ACC112 (cell line): Measurements from ENCODE around the gene APCDD1L.
"Not testable (repeated sequence)": the region's sequence is repeated elsewhere in the genome, so short reads cannot be mapped to it uniquely, and the experiment has no call there.

Experiments used
- H2AFZ ChIP-seq: fragments of 200-600 bp; sonication (generic); one replicate; pipeline ENCODE4 v1.6.0; 2017; ENCODE audit warnings: antibody characterized with exemption, low read length; ENCODE audit not compliant: unreplicated experiment
- H3K27ac ChIP-seq: fragments of 200-600 bp; sonication (generic); 2 replicates; pipeline ENCODE4 v1.5.1; 2014; ENCODE audit warnings: low read depth, mild to moderate bottlenecking, antibody characterized with exemption, low read length, moderate library complexity
- H3K27me3 ChIP-seq: fragments of 200-600 bp; sonication (generic); 2 replicates; pipeline ENCODE4 v1.6.1; 2014; ENCODE audit warnings: mild to moderate bottlenecking, antibody characterized with exemption, low read length, moderate library complexity, mixed read lengths; ENCODE audit not compliant: insufficient read depth
- H3K36me3 ChIP-seq: fragments of 200-600 bp; sonication (generic); 2 replicates; pipeline ENCODE4 v1.6.1; 2016; ENCODE audit warnings: mild to moderate bottlenecking, antibody characterized with exemption, low read length, moderate library complexity, mixed read lengths; ENCODE audit not compliant: insufficient read depth
- H3K4me1 ChIP-seq: fragments of 200-600 bp; sonication (generic); one replicate; pipeline ENCODE4 v1.6.1; 2016; ENCODE audit warnings: low read length, mixed read lengths; ENCODE audit not compliant: insufficient read depth, unreplicated experiment, control insufficient read depth
- H3K4me3 ChIP-seq: fragments of 200-600 bp; sonication (generic); 2 replicates; pipeline ENCODE4 v1.5.1; 2014; ENCODE audit warnings: mild to moderate bottlenecking, low read depth, low read length
- H3K79me2 ChIP-seq: fragments of 200-600 bp; sonication (generic); one replicate; pipeline ENCODE4 v1.6.0; 2016; ENCODE audit warnings: low read length; ENCODE audit not compliant: control insufficient read depth, unreplicated experiment, insufficient read depth

The APCDD1L gene

DNA sequence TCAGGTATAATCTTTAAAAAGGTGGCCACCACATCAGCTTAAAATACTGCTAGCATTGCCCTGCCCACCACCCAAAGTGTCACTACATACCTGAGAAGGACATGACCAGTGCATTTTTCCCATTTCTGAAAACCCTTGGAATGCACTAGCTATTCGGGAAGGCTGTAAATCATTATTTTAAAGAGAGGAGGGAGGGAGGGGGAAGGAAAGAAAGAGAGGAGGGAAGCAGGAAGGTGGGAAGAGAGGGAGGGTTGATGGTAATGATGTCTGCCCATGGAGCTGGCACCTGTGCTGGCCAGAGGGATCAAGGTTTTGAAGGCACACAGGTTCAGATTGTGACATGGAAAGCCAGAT, 93.7 kb downstream of the APCDD1L start:
- Histone ChIP-seq H3K4me3 (no peak overlapping the region), H2AFZ (no peak overlapping the region), H3K4me1 (peaks cover 10% of the 10 kb centered on the region), H3K27me3 (no peaks in the 10 kb centered on the region), H3K36me3 (peaks cover 23% of the 10 kb centered on the region), H3K27ac (no peak overlapping the region), H3K79me2 (peaks cover 77% of the 10 kb centered on the region)

DNA sequence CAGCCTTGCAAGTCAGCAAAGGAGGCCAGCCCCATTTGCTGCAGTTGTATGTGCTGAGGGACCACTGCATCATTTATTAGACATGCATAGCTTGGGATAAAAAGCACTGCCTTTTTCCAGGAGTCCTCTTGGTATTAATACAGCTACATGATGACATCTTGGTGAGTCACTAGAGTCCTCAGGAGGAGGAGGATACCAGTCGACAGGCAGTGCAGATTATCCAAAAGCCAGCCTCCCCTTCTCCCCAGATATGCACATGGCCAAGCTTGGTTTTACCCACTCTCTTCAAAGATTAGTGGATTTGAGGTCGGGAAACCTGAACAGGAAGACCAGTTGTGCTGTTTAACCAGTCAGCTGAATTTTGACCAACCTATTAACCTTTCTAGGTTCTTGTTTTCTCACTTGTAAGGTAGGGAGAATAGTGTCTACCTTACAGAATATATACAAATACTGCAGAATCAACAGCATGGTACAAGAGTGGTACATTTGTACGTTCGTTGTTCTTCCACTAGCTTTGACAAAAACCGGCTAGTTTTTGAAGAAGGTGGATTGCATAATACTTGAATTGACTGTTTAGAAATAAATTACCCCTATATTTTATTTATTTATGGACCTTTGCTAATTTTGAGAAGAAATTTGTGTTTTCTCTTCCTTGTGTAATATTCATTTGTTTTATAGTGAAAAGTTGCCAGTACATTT, 94.3 kb downstream of the APCDD1L start:
- H3K36me3 ChIP-seq: peaks cover 20% of the 10 kb centered on the region
- no peak overlapping the region for H3K27ac ChIP-seq
- no peak overlapping the region for H3K4me3 ChIP-seq
- H3K79me2 ChIP-seq: peaks cover 77% of the 10 kb centered on the region
- H3K27me3 ChIP-seq: no peaks in the 10 kb centered on the region
- H2AFZ ChIP-seq: no peak overlapping the region
- H3K4me1 ChIP-seq: peaks cover 10% of the 10 kb centered on the region

DNA sequence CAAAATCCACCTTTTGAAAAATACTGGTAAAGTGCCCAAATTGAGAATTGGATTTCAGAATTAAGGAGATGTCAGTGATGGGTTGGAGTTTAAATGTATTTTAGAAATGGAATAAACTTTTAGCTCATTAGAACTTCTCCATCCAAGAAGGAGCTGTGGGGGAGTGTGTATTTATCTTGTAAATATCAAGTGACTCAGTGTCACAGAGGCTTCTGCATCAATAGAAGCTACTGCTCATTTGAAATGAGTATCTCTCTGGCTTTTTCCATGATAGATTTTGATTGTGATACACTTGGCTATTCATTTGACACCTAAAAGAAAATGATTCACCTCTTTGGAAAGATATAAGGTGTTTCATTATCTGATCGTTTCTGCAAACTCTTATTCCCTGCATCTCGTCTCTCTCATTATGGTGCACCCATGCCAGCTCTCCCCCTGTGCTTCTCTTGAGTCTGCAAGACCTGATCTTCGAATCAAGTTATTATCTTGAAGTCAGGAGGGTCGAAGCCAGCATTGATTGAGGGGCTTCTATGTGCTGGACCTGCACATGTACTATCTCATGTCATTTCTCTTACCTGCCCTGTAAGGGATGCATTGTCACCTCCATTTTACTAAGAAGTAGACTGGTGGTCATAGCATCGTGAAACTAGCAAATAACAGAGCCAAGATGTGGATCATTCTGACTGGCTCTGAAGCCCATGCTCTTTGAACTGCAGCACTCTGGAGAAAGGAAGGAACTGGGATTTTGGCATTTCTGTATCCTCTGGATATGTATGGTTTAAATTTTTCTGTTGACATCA, 96.0 kb downstream of the APCDD1L start:
- H3K36me3 ChIP-seq: peaks cover 9% of the 10 kb centered on the region
- H3K27ac ChIP-seq: no peak overlapping the region
- no peak overlapping the region for H3K4me3 ChIP-seq
- no peak overlapping the region for H2AFZ ChIP-seq
- H3K4me1 ChIP-seq: peaks cover 10% of the 10 kb centered on the region
- H3K79me2 ChIP-seq: peaks cover 73% of the 10 kb centered on the region
- H3K27me3 ChIP-seq: no peaks in the 10 kb centered on the region

DNA sequence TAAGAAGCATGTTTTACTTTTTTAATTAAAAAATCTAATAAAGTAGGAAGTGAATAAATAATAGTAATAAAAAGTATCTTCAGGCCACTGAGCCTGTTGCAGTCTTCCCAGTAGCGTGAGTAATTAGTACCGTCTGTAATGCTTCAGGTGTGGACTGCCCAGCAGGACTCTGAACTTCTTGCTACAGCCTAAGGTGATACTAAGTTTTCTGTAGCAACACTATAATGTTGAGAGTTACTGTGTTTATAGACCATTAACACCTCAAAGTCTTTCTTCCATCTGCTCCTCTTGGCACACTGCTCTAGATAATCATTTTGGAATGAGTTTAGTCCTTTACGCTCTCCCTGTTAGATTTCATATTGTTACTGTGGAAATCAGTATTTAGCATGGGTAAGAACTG, 97.8 kb downstream of the APCDD1L start:
- no peak overlapping the region for H3K4me3 ChIP-seq
- H3K4me1 ChIP-seq: peaks cover 10% of the 10 kb centered on the region
- H3K36me3 ChIP-seq: peaks cover 6% of the 10 kb centered on the region; the same call in 1 of the 2 replicates
- H3K27me3 ChIP-seq: no peaks in the 10 kb centered on the region
- no peak overlapping the region for H2AFZ ChIP-seq
- H3K27ac ChIP-seq: no peak overlapping the region
- H3K79me2 ChIP-seq: peaks cover 67% of the 10 kb centered on the region

DNA sequence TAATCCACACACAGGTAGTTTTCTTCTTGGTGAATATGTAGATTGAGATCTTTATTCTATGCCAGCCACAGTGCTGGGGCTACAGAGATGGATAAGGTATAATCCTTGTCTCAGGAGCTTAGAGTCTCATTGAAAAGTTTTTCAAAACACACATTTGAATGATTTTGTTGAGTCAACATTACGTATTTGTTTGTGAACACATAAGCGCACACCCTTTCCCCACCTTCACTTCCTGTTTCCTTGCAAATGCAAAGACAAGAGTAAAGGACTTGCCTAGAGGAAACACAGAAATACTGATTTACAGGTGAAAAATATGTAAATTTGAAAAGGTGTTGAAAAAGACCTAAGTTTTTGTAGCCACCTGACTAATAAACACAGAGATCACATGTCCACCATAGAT, 98.4 kb downstream of the APCDD1L start:
- peaks cover 67% of the 10 kb centered on the region for H3K79me2 ChIP-seq

DNA sequence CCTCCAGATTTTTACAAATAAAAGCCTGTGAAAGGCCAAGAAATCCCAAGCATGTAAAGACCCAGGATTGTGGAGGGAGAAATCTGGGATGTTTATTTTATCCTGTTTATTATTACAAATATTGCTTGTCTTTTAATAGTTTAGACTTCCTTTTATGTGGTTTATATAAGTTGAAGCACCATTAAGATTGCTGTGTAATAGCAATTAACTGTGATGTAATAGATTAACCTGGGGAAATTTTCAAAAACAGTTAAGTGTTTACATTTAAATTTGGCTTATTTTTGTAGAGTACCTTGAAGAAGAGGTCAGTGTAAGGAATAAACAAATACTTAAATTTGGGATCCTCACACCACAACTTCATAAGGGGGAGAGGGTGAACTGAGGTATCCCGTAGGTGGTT, 99.1 kb downstream of the APCDD1L start:
- Histone ChIP-seq H2AFZ (no peak overlapping the region), H3K4me1 (peaks cover 9% of the 10 kb centered on the region), H3K79me2 (peaks cover 67% of the 10 kb centered on the region), H3K36me3 (peaks cover 6% of the 10 kb centered on the region; the same call in 1 of the 2 replicates), H3K27me3 (no peaks in the 10 kb centered on the region), H3K4me3 (no peak overlapping the region), H3K27ac (no peak overlapping the region)

More for the DNA sequence above, 98.4 kb downstream of the APCDD1L start:
- Histone ChIP-seq H3K4me3 (no peak overlapping the region), H3K36me3 (peaks cover 6% of the 10 kb centered on the region; the same call in 1 of the 2 replicates), H2AFZ (no peak overlapping the region), H3K27me3 (no peaks in the 10 kb centered on the region), H3K27ac (no peak overlapping the region), H3K4me1 (peaks cover 10% of the 10 kb centered on the region)

DNA sequence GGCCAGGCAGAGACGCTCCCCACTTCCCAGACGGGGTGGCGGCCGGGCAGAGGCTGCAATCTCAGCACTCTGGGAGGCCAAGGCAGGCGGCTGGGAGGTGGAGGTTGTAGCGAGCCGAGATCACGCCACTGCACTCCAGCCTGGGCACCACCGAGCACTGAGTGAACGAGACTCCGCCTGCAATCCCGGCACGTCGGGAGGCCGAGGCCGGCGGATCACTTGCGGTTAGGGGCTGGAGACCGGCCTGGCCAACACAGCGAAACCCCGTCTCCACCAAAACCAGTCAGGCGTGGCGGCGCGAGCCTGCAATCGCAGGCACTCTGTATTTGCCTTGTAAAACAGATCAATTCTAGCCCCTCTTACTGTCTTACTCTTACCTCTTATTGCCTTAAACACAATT, 100.4 kb downstream of the APCDD1L start:
- peaks cover 72% of the 10 kb centered on the region for H3K79me2 ChIP-seq
- H3K27ac ChIP-seq, H3K4me3 ChIP-seq, H3K27me3 ChIP-seq, H2AFZ ChIP-seq, H3K4me1 ChIP-seq, H3K36me3 ChIP-seq: not testable (repeated sequence)

DNA sequence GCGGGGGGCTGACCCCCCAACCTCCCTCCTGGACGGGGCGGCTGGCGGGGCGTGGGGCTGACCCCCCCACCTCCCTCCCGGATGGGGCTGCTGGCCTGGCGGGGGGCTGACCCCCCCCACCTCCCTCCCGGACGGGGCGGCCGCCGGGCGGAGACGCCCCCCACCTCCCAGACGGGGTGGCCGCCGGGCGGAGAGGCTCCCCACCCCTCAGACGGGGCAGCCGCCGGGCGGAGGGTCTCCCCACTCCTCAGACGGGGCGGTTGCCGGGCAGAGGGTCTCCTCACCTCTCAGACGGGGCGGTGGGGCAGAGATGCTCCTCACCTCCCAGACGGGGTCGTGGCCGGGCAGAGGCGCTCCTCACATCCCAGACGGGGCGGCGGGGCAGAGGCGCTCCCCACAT, 101.0 kb downstream of the APCDD1L start:
- H3K4me3 ChIP-seq, H3K27ac ChIP-seq, H3K27me3 ChIP-seq, H2AFZ ChIP-seq, H3K36me3 ChIP-seq, H3K4me1 ChIP-seq: not testable (repeated sequence)
- H3K79me2 ChIP-seq: peaks cover 73% of the 10 kb centered on the region
